HUES6 (cell line): Measurements from ENCODE around the gene TMEM59.
"Not testable (repeated sequence)": the region's sequence is repeated elsewhere in the genome, so short reads cannot be mapped to it uniquely, and the experiment has no call there.

Source experiments
- H3K27ac ChIP-seq: 2 replicates; pipeline ENCODE4 v1.7.0; 2013; ENCODE audit warnings: low read depth, mild to moderate bottlenecking, low read length, inconsistent platforms
- H3K27me3 ChIP-seq: 2 replicates; pipeline ENCODE4 v1.6.1; 2013; ENCODE audit warnings: low read length; ENCODE audit not compliant: control insufficient read depth, insufficient read depth
- H3K36me3 ChIP-seq: 2 replicates; pipeline ENCODE4 v1.6.1; 2013; ENCODE audit warnings: low read length; ENCODE audit not compliant: control insufficient read depth, insufficient read depth
- H3K4me1 ChIP-seq: 2 replicates; pipeline ENCODE4 v1.6.1; 2013; ENCODE audit warnings: low read length; ENCODE audit not compliant: control insufficient read depth, insufficient read depth
- H3K4me3 ChIP-seq: 2 replicates; pipeline ENCODE4 v1.5.1; 2013; ENCODE audit warnings: low read depth, low read length
- H3K9ac ChIP-seq: one replicate; pipeline ENCODE4 v1.6.1; 2013; ENCODE audit warnings: mild to moderate bottlenecking, low read length
- H3K9me3 ChIP-seq: 2 replicates; pipeline ENCODE4 v1.6.1; 2013; ENCODE audit warnings: low read depth, low read length; ENCODE audit not compliant: control insufficient read depth, insufficient read depth

TMEM59 gene

GRCh38 chr1:54052431-54052933, 522 bp downstream of the TMEM59 start:
- no peaks in the 10 kb centered on the region for H3K36me3 ChIP-seq
- peak overlapping the region; percentile 81 for H3K4me3 ChIP-seq
- H3K27ac ChIP-seq = no peak overlapping the region
- peaks cover 13% of the 10 kb centered on the region for H3K4me1 ChIP-seq
- H3K9ac ChIP-seq = peak overlapping the region; percentile 79
- no peaks in the 10 kb centered on the region for H3K27me3 ChIP-seq
- no peaks in the 10 kb centered on the region for H3K9me3 ChIP-seq

DNA sequence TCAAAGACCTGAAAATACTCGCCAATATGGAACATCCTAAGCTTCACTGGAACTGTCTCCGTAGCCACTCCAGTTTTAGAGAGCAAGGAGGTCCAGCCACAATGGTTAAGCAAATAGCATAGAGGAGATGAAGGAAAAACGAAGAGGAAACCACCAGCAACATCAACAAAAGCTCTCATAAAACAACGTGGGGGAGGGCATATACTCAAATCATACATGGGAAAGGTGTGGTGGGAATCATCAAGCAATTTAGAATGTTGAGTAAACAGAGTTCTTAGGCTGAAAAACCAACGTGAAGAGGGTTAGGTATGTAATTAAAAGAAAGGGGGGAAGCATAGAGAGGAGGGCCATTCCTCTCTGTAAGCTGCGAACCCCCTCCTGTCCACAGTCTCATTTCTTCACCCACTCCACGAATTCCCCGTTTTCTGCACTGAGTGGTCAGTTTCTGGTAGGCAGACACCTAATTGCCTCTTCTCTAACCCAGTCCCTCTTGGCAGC, 1.0 kb downstream of the TMEM59 start:
- Histone ChIP-seq H3K27ac (no peak overlapping the region), H3K4me3 (peak overlapping the region; percentile 81), H3K27me3 (no peaks in the 10 kb centered on the region), H3K36me3 (no peaks in the 10 kb centered on the region), H3K9me3 (no peaks in the 10 kb centered on the region), H3K4me1 (peaks cover 13% of the 10 kb centered on the region), H3K9ac (peak overlapping the region; percentile 79)

GRCh38 chr1:54050435-54050834, 2.6 kb downstream of the TMEM59 start:
- H3K9ac ChIP-seq, H3K9me3 ChIP-seq, H3K36me3 ChIP-seq, H3K4me3 ChIP-seq, H3K27ac ChIP-seq, H3K27me3 ChIP-seq: not testable (repeated sequence)
- peaks cover 13% of the 10 kb centered on the region for H3K4me1 ChIP-seq

- no peak overlapping the region for H3K27ac ChIP-seq
- H3K27me3 ChIP-seq = no peaks in the 10 kb centered on the region
- peaks cover 6% of the 10 kb centered on the region; the same call in 1 of the 2 replicates for H3K4me1 ChIP-seq
Measured at GRCh38 chr1:54047384-54048305, 5.4 kb downstream of the TMEM59 start.

GRCh38 chr1:54046671-54047383, 6.2 kb downstream of the TMEM59 start:
- H3K9ac ChIP-seq = no peak overlapping the region
- H3K36me3 ChIP-seq = peaks cover 20% of the 10 kb centered on the region
- H3K27me3 ChIP-seq = no peaks in the 10 kb centered on the region
- no peak overlapping the region for H3K4me3 ChIP-seq
- peaks cover 4% of the 10 kb centered on the region; the same call in 1 of the 2 replicates for H3K4me1 ChIP-seq
- no peak overlapping the region for H3K27ac ChIP-seq
- no peaks in the 10 kb centered on the region for H3K9me3 ChIP-seq

More at GRCh38 chr1:54047384-54048305, 5.4 kb downstream of the TMEM59 start:
- Histone ChIP-seq H3K4me3 (no peak overlapping the region), H3K9ac (no peak overlapping the region), H3K9me3 (no peaks in the 10 kb centered on the region), H3K36me3 (peaks cover 11% of the 10 kb centered on the region)

DNA sequence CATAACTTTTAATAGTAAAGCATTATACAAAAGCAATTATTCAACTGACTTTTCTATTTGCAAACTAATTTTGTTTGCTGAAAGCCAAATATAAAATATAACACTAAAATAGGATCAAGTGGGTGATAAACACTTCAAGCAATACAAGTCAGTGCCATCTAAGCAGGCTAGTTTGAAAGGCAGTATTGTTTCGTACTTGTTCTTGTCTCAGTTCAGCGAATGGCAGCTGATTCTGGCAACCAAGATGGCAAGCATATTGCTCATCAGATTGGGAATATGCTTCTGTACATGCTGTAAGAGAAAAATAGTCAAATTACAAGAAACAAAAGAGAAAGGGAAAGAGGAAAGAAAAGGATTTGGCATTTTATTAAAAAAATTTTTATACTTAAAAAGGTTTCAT, 7.5 kb downstream of the TMEM59 start:
- no peaks in the 10 kb centered on the region for H3K9me3 ChIP-seq
- no peaks in the 10 kb centered on the region for H3K27me3 ChIP-seq
- H3K36me3 ChIP-seq = peaks cover 32% of the 10 kb centered on the region
- no peak overlapping the region for H3K9ac ChIP-seq
- no peaks in the 10 kb centered on the region for H3K4me1 ChIP-seq
- H3K27ac ChIP-seq = no peak overlapping the region
- H3K4me3 ChIP-seq = no peak overlapping the region

GRCh38 chr1:54041806-54042205, 11.2 kb downstream of the TMEM59 start:
- H3K4me3 ChIP-seq = no peak overlapping the region
- no peak overlapping the region for H3K9ac ChIP-seq
- H3K36me3 ChIP-seq = peaks cover 60% of the 10 kb centered on the region
- no peak overlapping the region for H3K27ac ChIP-seq
- H3K4me1 ChIP-seq = no peaks in the 10 kb centered on the region
- H3K27me3 ChIP-seq = no peaks in the 10 kb centered on the region
- H3K9me3 ChIP-seq = no peaks in the 10 kb centered on the region

GRCh38 chr1:54037476-54037875, 15.5 kb downstream of the TMEM59 start:
- Histone ChIP-seq H3K36me3 (peaks cover 79% of the 10 kb centered on the region), H3K27me3 (no peaks in the 10 kb centered on the region), H3K9me3 (no peaks in the 10 kb centered on the region), H3K9ac (no peak overlapping the region), H3K4me3 (no peak overlapping the region), H3K27ac (no peak overlapping the region), H3K4me1 (no peaks in the 10 kb centered on the region)

GRCh38 chr1:54028306-54029251, 24.4 kb downstream of the TMEM59 start:
- H3K9ac ChIP-seq = no peak overlapping the region
- H3K27ac ChIP-seq = no peak overlapping the region
- H3K36me3 ChIP-seq = peaks cover 17% of the 10 kb centered on the region
- no peaks in the 10 kb centered on the region for H3K27me3 ChIP-seq
- no peaks in the 10 kb centered on the region for H3K9me3 ChIP-seq
- no peaks in the 10 kb centered on the region for H3K4me1 ChIP-seq
- H3K4me3 ChIP-seq = no peak overlapping the region

- H3K4me1 ChIP-seq = no peaks in the 10 kb centered on the region
- H3K27ac ChIP-seq = no peak overlapping the region
- no peak overlapping the region for H3K9ac ChIP-seq
- peaks cover 15% of the 10 kb centered on the region for H3K36me3 ChIP-seq
- H3K9me3 ChIP-seq = no peaks in the 10 kb centered on the region
- H3K27me3 ChIP-seq = no peaks in the 10 kb centered on the region
- H3K4me3 ChIP-seq = no peak overlapping the region
Measured at GRCh38 chr1:54027848-54028247, 25.2 kb downstream of the TMEM59 start.
